HEK293 (cell line): ENCODE results near the gene DCTN4.

ENCODE experiments used
- ATF2 ChIP-seq: fragments of 450-650 bp; formaldehyde crosslinking; IDR thresholded peaks from 2 replicates; pipeline ENCODE4 v1.5.1; 2016; ENCODE audit warnings: missing biosample characterization, missing genetic modification characterization, low read depth
- CTCF ChIP-seq: fragments of 450-650 bp; formaldehyde crosslinking; IDR thresholded peaks from 2 replicates; pipeline ENCODE4 v1.5.1; 2016; ENCODE audit warnings: missing biosample characterization, missing genetic modification characterization
- GLI2 ChIP-seq: fragments of 450-650 bp; formaldehyde crosslinking; IDR thresholded peaks from 2 replicates; pipeline ENCODE4; 2017; ENCODE audit warnings: missing biosample characterization, missing genetic modification characterization, low read depth, borderline replicate concordance
- ZBTB21 ChIP-seq: fragments of 450-650 bp; formaldehyde crosslinking; IDR thresholded peaks from 2 replicates; pipeline ENCODE4 v1.5.1; 2017; ENCODE audit warnings: missing biosample characterization, missing genetic modification characterization
- ZBTB44 ChIP-seq: fragments of 450-650 bp; IDR thresholded peaks from 2 replicates; pipeline ENCODE4 v1.5.1; 2018; ENCODE audit warnings: missing biosample characterization, mild to moderate bottlenecking, missing genetic modification characterization
- ZBTB7A ChIP-seq: fragments of 450-650 bp; formaldehyde crosslinking; IDR thresholded peaks from 2 replicates; pipeline ENCODE4 v1.5.1; 2016; ENCODE audit warnings: low read depth, missing biosample characterization, missing genetic modification characterization
- ZNF114 ChIP-seq: fragments of 450-650 bp; formaldehyde crosslinking; IDR thresholded peaks from 2 replicates; pipeline ENCODE4 v1.5.0; 2017; ENCODE audit warnings: missing biosample characterization, missing genetic modification characterization
- ZNF221 ChIP-seq: fragments of 450-650 bp; formaldehyde crosslinking; IDR thresholded peaks from 2 replicates; pipeline ENCODE4 v1.5.1; 2017; ENCODE audit warnings: missing biosample characterization, missing genetic modification characterization, borderline replicate concordance
- ZNF37A ChIP-seq: fragments of 450-650 bp; IDR thresholded peaks from 2 replicates; pipeline ENCODE4 v1.5.1; 2018; ENCODE audit warnings: missing biosample characterization, missing genetic modification characterization
- ZNF600 ChIP-seq: fragments of 450-650 bp; formaldehyde crosslinking; IDR thresholded peaks from 2 replicates; pipeline ENCODE4 v1.5.1; 2016; ENCODE audit warnings: missing biosample characterization, missing genetic modification characterization
- ZNF645 ChIP-seq: fragments of 450-650 bp; formaldehyde crosslinking; IDR thresholded peaks from 2 replicates; pipeline ENCODE4; 2016; ENCODE audit warnings: missing biosample characterization, missing genetic modification characterization
- ZNF660 ChIP-seq: fragments of 450-650 bp; IDR thresholded peaks from 2 replicates; pipeline ENCODE4 v1.5.1; 2018; ENCODE audit warnings: missing biosample characterization, mild to moderate bottlenecking, missing genetic modification characterization
- ZNF747 ChIP-seq: fragments of 450-650 bp; formaldehyde crosslinking; IDR thresholded peaks from 2 replicates; pipeline ENCODE4 v1.5.1; 2016; ENCODE audit warnings: missing biosample characterization, missing genetic modification characterization
- ZNF837 ChIP-seq: fragments of 450-650 bp; formaldehyde crosslinking; IDR thresholded peaks from 2 replicates; pipeline ENCODE4 v1.5.1; 2016; ENCODE audit warnings: missing biosample characterization, missing genetic modification characterization

DNA sequence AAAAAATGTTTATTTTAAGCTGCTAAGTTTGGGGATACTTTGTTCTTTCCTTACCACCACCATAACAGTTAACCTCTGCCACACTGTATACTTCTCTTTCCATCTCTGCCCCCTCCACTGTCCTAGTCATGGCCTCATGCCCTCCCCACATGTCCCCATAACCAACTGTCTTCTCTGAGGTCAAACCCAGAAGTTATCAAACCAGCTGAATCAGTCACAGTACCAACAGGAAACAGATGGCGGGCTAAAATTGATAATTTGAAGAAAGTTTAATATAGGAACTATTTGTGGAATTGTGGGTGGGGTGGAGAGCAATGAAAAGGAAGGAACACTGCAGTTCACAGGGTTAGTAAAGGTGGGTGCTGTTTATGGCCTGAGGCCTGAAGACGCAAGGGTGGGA is 5.7 kb upstream of the DCTN4 start:
- TF ChIP-seq ZNF600 (tag by site-specific recombination) (no peak), CTCF (no peak), ZNF660 (tag by site-specific recombination) (no peak), ATF2 (tag by site-specific recombination) (no peak), ZNF37A (tag by site-specific recombination) (no peak), ZBTB44 (tag by site-specific recombination) (no peak), ZNF645 (tag by site-specific recombination) (no peak), ZBTB21 (tag by site-specific recombination) (no peak), ZBTB7A (tag by site-specific recombination) (no peak), ZNF747 (tag by site-specific recombination) (no peak), ZNF221 (tag by site-specific recombination) (no peak), ZNF837 (tag by site-specific recombination) (no peak), ZNF114 (no peak), GLI2 (tag by site-specific recombination) (no peak)
